Adrenal gland (tissue), 5 donors: Measurements from ENCODE around the gene SAMD4A.

Experiments
- POLR2A ChIP-seq, 2 donors: fragments of 450-650 bp; IDR thresholded peaks; one replicate each; pipeline ENCODE4 v1.6.1; 2017; ENCODE audit warnings: antibody characterized with exemption in 2 of 2, mild to moderate bottlenecking in 2 of 2, moderate library complexity in 1 of 2
- TF ChIP-seq, protein P1 (sequence below), 6 experiments: fragments of 450-650 bp in 4 of 6; fragments of 200-600 bp in 2 of 6; sonication (generic) in 1 of 6; IDR thresholded peaks; 1 replicate in 5 of 6; 2 replicates in 1 of 6; pipeline versions ENCODE4 v1.5.1 to v1.8.0; 2016 to 2021; ENCODE audit warnings: antibody characterized with exemption in 6 of 6, mild to moderate bottlenecking in 2 of 6, moderate library complexity in 1 of 6
- donor health status: DM: no; HTN: no; CAD: no.

DNA sequence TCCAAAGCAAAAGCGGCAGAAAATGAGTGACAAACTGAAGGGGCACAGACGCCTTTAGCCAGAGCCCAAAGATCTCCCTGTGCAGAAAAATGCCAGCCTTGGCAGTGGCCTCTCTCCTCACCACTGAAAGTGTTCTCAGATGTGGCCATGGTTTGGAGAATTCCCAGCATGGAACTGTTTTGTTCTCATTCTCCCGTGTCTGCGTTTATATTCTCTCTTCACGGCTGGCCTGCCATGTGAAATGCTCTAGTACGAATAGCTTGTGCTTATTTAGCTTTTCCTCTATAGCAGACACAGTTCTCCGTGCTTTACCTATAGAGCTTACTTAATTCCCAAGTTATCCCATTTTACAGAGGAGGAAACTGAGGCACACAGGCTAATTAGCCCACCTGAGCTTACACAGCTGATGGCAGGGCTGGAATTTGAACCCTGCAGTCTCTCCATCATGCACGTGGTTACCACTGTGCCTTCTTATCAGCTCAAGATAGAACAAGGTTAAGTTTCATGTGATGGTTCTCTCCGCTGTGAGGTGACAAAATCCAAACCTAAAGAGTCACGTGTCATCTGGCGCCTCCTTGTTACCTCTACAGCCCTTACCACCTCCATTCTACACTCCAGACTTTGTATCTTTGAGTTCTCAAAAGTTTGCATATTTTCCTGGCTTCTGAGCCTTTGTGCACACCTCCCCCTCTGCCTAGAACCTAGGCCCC, 194.1 kb downstream of the SAMD4A start:
- TF ChIP-seq, protein P1, sequence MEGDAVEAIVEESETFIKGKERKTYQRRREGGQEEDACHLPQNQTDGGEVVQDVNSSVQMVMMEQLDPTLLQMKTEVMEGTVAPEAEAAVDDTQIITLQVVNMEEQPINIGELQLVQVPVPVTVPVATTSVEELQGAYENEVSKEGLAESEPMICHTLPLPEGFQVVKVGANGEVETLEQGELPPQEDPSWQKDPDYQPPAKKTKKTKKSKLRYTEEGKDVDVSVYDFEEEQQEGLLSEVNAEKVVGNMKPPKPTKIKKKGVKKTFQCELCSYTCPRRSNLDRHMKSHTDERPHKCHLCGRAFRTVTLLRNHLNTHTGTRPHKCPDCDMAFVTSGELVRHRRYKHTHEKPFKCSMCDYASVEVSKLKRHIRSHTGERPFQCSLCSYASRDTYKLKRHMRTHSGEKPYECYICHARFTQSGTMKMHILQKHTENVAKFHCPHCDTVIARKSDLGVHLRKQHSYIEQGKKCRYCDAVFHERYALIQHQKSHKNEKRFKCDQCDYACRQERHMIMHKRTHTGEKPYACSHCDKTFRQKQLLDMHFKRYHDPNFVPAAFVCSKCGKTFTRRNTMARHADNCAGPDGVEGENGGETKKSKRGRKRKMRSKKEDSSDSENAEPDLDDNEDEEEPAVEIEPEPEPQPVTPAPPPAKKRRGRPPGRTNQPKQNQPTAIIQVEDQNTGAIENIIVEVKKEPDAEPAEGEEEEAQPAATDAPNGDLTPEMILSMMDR (IDR thresholded peaks at IDR 0.05): no peak
- TF ChIP-seq POLR2A (IDR thresholded peaks at IDR 0.05): no peak
